GM19324 (cell line): ENCODE measurements around the gene AMN1.
"Not testable (repeated sequence)": the region's sequence is repeated elsewhere in the genome, so short reads cannot be mapped to it uniquely, and the experiment has no call there.

Source experiments
- ATAC-seq: cut with Tn5 transposase; IDR thresholded peaks from one replicate; pipeline ENCODE4 v1.9.1; 2021; ENCODE audit warnings: mild to moderate bottlenecking, moderate library complexity; ENCODE audit not compliant: unreplicated experiment, low FRiP score

Gene AMN1

DNA sequence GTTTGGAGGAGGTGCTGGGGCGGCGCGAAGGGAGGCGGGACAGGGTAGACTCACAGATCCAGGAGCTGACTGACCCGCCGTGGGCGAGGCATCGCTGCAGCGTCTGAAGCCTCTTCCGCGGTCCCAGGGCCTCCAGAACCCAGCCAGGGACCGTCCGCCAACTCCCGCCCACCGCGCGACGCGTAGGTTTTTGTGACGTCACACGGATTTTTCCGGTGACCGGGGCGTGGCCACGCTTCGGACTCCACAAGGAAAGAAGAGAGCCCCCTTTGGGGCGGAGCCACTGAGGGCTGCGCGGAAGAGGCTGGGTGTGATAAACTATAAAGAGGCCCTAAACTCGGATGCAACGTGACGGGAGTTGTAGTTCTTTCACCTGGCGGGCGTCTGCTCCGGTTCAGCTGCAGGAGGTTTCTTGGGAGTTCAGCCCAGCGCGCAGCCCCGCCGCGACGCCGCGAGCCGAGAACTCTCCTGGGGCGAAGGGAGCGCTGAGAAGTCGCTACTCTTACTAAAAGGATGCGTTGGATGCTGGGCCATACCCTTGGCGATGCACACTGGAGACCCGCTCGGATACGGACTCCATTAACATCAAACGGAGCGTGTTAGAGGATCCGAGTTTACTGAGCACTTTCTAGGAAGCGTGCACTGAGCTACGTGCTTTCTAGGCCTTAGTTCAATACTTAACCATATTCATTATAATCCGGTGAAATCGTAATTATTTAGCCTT is at the start of gene AMN1:
AMN1 (minus strand) TSS at position 105 of the 724 bp plus-strand sequence; CDS start at position 92, 13 bp downstream.
- peak; percentile 99 for ATAC-seq

- no peak for ATAC-seq
Observed at GRCh38 chr12:31773867-31774266, 45.0 kb upstream of the AMN1 start.

- no peak for ATAC-seq
Observed at GRCh38 chr12:31773223-31773750, 44.5 kb upstream of the AMN1 start.

- no peak for ATAC-seq
Observed at GRCh38 chr12:31772685-31773222, 43.9 kb upstream of the AMN1 start.

DNA sequence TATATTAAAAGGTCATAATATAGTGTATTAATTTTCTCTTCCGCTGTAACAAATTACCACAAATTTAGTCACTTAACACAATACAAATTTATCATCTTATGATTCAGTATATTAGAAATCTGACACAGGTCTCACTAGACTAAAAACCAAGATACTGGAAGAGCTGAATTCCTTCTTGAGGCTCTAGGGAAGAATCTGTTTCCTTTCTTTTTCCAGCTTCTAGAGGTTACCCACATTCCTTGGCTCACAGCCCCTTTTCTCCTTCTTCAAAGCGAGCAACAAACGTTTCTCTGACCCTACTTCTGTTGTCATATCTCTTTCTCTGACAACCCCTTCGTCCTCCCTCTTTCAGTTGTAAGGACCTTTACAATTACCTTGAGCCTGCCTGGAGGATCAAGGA is 43.4 kb upstream of the AMN1 start:
- no peak for ATAC-seq

- no peak for ATAC-seq
Observed at GRCh38 chr12:31768046-31768445, 39.2 kb upstream of the AMN1 start.

- no peak for ATAC-seq
Observed at GRCh38 chr12:31765931-31766330, 37.1 kb upstream of the AMN1 start.

GRCh38 chr12:31759632-31760459 is 31.0 kb upstream of the AMN1 start:
- no peak for ATAC-seq

- not testable (repeated sequence) for ATAC-seq
Observed at GRCh38 chr12:31758297-31758696, 29.5 kb upstream of the AMN1 start.

GRCh38 chr12:31756977-31757420 is 28.2 kb upstream of the AMN1 start:
- no peak for ATAC-seq

DNA sequence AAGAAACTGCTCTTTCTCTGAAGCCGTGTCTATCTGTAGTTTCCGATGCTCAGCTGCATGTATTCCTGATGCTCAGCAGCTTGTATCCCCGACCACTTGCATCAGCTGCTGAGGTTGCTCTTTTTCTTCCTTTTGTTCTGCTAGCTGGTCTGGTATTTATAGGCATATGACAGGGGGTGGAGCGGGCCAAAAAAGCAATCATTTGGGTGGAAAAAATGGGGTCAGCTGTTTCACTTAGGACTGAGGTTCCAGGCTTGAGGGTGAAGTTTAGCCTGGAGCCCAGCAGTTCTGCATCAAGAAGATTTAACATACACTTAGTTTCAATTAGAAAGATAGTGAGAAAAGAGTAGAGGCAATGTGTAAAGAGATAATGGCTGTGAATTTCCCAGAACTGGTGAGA is 23.6 kb upstream of the AMN1 start:
- ATAC-seq: no peak

DNA sequence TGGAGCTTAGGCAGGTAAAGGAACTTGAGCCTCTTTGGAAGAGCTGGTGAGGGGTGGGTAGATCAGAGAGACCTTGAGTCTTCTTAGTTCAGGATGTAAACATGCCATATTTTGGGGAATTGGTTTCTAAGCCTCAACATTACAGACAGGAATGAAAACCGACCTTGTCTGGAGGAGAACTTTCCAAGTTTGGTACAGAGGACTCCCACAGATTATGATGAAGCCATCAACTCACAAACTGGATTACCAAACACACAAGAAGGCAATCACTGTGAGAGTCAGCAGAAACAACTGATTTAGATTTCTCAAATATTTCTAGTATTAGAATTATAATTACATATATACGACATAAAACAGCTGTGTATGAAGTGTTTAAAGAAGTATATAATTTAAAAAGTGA is 22.3 kb upstream of the AMN1 start:
- ATAC-seq: no peak

- ATAC-seq: no peak
Observed at GRCh38 chr12:31750747-31751039, 21.9 kb upstream of the AMN1 start.

DNA sequence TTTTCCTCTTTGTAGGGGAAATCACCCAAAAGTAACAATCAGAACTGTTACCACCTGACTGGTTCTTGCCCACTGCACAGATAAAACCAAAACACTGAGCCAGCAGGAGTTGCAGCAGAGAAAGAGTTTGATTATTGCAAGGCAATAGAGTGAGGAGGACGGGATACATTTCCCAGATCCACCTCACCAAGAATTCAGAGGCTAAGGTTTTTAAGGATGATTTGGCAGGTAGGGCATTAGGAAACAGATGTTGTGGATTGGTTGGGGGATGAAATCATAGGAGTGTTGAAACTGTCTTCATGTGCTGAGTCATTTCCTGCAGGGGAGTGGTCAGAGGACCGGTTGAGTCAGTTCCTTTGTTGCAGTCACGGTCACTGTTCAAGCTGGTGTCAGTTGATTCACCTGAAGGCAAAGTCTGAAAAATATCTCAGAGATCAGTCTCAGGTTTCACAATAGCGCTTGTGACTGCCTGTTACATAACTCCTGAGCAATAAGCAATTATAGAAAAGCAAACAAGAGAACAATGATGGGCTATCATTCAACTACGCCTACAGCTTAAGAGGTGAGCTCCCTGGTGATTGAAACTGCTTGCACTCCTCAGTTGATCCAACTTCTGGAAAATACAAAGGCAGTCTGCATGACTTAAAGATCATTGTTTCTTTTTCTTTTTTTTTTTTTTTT is 20.3 kb upstream of the AMN1 start:
- ATAC-seq: peak; percentile 81

DNA sequence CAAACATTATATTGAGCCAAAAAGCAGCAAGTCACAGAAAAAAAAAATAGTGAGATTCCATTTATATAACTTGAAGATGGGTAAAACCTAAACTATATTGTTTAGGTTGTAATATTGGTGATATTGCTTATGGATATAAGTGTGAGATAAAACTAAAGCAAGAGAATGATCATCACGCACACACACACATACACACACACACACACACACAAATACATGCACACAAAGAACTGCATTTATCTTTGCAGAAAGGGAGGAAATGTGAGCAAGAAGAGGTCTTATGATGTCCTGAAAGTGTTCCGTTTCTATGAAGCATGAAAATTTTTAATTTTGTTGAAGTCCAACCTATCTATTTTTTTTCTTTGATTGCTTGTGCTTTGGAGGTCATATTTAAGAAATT is 16.4 kb upstream of the AMN1 start:
- no peak for ATAC-seq

GRCh38 chr12:31744363-31744762 is 15.5 kb upstream of the AMN1 start:
- ATAC-seq: not testable (repeated sequence)

DNA sequence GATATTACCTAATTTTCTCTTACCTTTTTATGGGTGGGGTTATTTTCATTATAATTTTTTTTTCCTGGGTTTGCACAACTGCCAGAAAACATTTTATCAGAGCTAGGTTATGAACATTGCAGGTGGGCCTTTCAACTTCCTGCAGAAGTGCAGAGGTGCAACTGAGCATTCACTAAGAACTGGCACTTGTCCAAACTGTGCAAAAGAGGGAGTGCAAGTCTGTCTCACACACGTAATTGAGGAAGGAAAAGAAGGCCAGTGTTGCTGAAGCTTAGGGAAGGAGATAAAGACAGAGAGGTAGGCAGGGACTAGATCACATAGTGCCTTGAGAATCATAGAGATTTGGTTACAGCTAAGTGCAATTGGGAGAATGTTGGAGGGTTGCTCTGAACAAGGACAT is 14.1 kb upstream of the AMN1 start:
- ATAC-seq: no peak

DNA sequence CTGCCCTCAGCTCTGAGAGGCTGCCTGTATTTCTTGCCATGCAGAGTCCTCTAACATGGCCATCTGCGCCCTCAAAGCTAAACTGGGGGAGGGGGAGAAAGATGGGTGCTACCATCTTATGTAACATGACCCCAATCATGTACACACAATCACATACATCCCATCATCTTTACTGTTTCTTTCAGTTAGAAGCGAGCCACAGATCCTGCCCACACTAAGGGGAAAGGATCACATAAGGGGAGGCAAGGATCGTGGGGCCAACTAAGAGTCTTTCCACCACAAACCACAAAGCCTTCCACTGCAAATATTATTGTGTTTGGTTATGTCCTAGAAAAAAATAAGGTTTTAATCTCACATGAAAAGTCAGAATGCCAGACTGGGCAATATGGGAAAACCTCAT is 11.8 kb upstream of the AMN1 start:
- no peak for ATAC-seq

- no peak for ATAC-seq
Observed at GRCh38 chr12:31737763-31738162, 8.9 kb upstream of the AMN1 start.

GRCh38 chr12:31737345-31737744 is 8.5 kb upstream of the AMN1 start:
- no peak for ATAC-seq

DNA sequence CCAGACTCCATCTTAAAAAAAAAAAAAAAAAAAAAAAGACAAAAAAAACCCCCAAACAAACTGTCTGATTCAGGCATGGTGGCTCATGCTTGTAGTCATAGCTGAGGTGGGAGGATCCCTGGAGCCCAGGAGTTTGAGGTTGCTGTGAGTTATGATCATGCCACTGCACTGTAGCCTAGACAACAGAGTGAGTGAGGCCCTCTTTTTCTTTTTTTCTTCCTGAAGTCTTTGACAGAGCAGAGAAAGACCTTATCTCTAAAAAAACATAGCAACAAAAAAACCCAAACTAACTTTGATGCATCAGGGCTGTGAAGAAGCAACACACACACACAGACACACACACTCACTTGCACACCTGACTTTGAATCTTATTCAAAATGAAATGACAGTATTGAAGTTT is 7.7 kb upstream of the AMN1 start:
- no peak for ATAC-seq
